Activated CD8-positive, alpha-beta T cell treated with anti-CD3 and anti-CD28 coated beads, Interleukin-2, amount 10 ng/mL, durations not matched to agents 7 days and 5 days (primary cell): ENCODE data around the gene GABBR2. TPM values are rescaled to one million over a fixed set of nuclear protein-coding genes. Genes with fewer than 3 reads are reported as not detected.

Experiments used
- ATAC-seq: fragments of 150-1000 bp; cut with Tn5 transposase; one replicate; pipeline ENCODE4 v1.10.0; 2021; ENCODE audit warnings: moderate library complexity
- CTCF ChIA-PET: fragments of 350-600 bp; sonication (Branson Sonifier 250); formaldehyde crosslinking; loops from one replicate; lab custom pipeline; 2021; ENCODE audit warnings: antibody characterized with exemption; lab: Charles Lee
- POLR2A ChIA-PET: fragments of 350-600 bp; sonication (Branson Sonifier 250); formaldehyde crosslinking; loops from one replicate; lab custom pipeline; 2021; ENCODE audit warnings: antibody characterized with exemption; lab: Charles Lee
- DNase-seq: peaks from one replicate; pipeline ENCODE4 v3.0.0-alpha.2; 2020
- H3K27ac Mint-ChIP-seq: one replicate; pipeline ENCODE4 v1.8.0; 2021; ENCODE audit warnings: mild to moderate bottlenecking, mixed read lengths
- H3K27me3 Mint-ChIP-seq: one replicate; pipeline ENCODE4 v1.8.0; 2021; ENCODE audit warnings: low read depth, mixed read lengths
- H3K36me3 Mint-ChIP-seq: one replicate; pipeline ENCODE4 v1.8.0; 2021; ENCODE audit warnings: low read depth, mixed read lengths
- H3K4me1 Mint-ChIP-seq: one replicate; pipeline ENCODE4 v1.8.0; 2021; ENCODE audit warnings: low read depth, mixed read lengths
- H3K4me3 Mint-ChIP-seq: one replicate; pipeline ENCODE4 v1.8.0; 2021; ENCODE audit warnings: mild to moderate bottlenecking, mixed read lengths
- H3K9me3 Mint-ChIP-seq: one replicate; pipeline ENCODE4 v1.8.0; 2022; ENCODE audit warnings: mixed read lengths; ENCODE audit not compliant: insufficient read depth
- total RNA-seq, 2 experiments: library from RNA; stranded (reverse); gene quantifications; one replicate each; pipeline ENCODE4 v1.2.3, GENCODE V29; 2021

The GABBR2 gene
- total RNA-seq, 2 experiments from 2014 or later, result not detected

- no peak overlapping the region for H3K27ac Mint-ChIP-seq
- ATAC-seq, result no peak
Measured at GRCh38 chr9:98488571-98489312, 220.0 kb downstream of the GABBR2 start.

GRCh38 chr9:98485706-98486105, 223.0 kb downstream of the GABBR2 start:
- CTCF ChIA-PET, result interaction anchor here (1.3 kb wide), 1 partner anchor 290 kb away, joined by 5 read pairs; no protein-coding TSS in a partner anchor
- Mint-ChIP-seq H3K4me3 (no peak overlapping the region), H3K27me3 (peaks cover 6% of the 10 kb centered on the region), H3K9me3 (no peaks in the 10 kb centered on the region), H3K27ac (no peak overlapping the region), H3K36me3 (no peaks in the 10 kb centered on the region), H3K4me1 (no peaks in the 10 kb centered on the region)
- ATAC-seq (no peak), DNase-seq (no peak)
- POLR2A ChIA-PET, result interaction anchor here (0.6 kb wide), 1 partner anchor 306 kb away, joined by 3 read pairs; no protein-coding TSS in a partner anchor

More at GRCh38 chr9:98488571-98489312, 220.0 kb downstream of the GABBR2 start:
- Mint-ChIP-seq H3K27me3 (peaks cover 9% of the 10 kb centered on the region), H3K4me3 (no peak overlapping the region), H3K4me1 (no peaks in the 10 kb centered on the region), H3K36me3 (no peaks in the 10 kb centered on the region), H3K9me3 (no peaks in the 10 kb centered on the region)
- DNase-seq, result no peak
- ChIA-PET CTCF (no interaction called here), POLR2A (no interaction called here)

GRCh38 chr9:98484162-98484561, 224.6 kb downstream of the GABBR2 start:
- DNase-seq (no peak), ATAC-seq (no peak)
- H3K27ac Mint-ChIP-seq, result no peak overlapping the region
- H3K36me3 Mint-ChIP-seq, result no peaks in the 10 kb centered on the region
- H3K9me3 Mint-ChIP-seq, result no peaks in the 10 kb centered on the region
- H3K4me3 Mint-ChIP-seq, result no peak overlapping the region
- H3K27me3 Mint-ChIP-seq, result peaks cover 6% of the 10 kb centered on the region
- no peaks in the 10 kb centered on the region for H3K4me1 Mint-ChIP-seq
- ChIA-PET CTCF (no interaction called here), POLR2A (no interaction called here)

- H3K4me3 Mint-ChIP-seq, result no peak overlapping the region
- H3K4me1 Mint-ChIP-seq, result no peaks in the 10 kb centered on the region
- H3K27me3 Mint-ChIP-seq, result peaks cover 6% of the 10 kb centered on the region
- ChIA-PET POLR2A (no interaction called here), CTCF (interaction anchor here (0.8 kb wide), 1 partner anchor 118 kb away, joined by 3 read pairs; no protein-coding TSS in a partner anchor)
- no peaks in the 10 kb centered on the region for H3K9me3 Mint-ChIP-seq
- no peak overlapping the region for H3K27ac Mint-ChIP-seq
- H3K36me3 Mint-ChIP-seq, result no peaks in the 10 kb centered on the region
- ATAC-seq, result no peak
- no peak for DNase-seq
Measured at GRCh38 chr9:98482226-98482625, 226.5 kb downstream of the GABBR2 start.

- CTCF ChIA-PET, result interaction anchor here (0.8 kb wide), 1 partner anchor 118 kb away, joined by 3 read pairs; no protein-coding TSS in a partner anchor
- Mint-ChIP-seq H3K27ac (no peak overlapping the region), H3K4me1 (no peaks in the 10 kb centered on the region), H3K4me3 (no peak overlapping the region), H3K27me3 (peaks cover 10% of the 10 kb centered on the region), H3K36me3 (no peaks in the 10 kb centered on the region), H3K9me3 (no peaks in the 10 kb centered on the region)
- no peak for DNase-seq
- no peak for ATAC-seq
- POLR2A ChIA-PET, result no interaction called here
Measured at GRCh38 chr9:98481676-98482075, 227.1 kb downstream of the GABBR2 start.

- CTCF ChIA-PET, result no interaction called here
- H3K9me3 Mint-ChIP-seq, result no peaks in the 10 kb centered on the region
Measured at GRCh38 chr9:98479967-98480847, 228.5 kb downstream of the GABBR2 start.

GRCh38 chr9:98479449-98479848, 229.3 kb downstream of the GABBR2 start:
- POLR2A ChIA-PET, result no interaction called here
- H3K9me3 Mint-ChIP-seq, result no peaks in the 10 kb centered on the region
- H3K27ac Mint-ChIP-seq, result no peak overlapping the region
- no peak for DNase-seq
- ATAC-seq, result no peak
- H3K27me3 Mint-ChIP-seq, result peaks cover 12% of the 10 kb centered on the region
- H3K36me3 Mint-ChIP-seq, result no peaks in the 10 kb centered on the region
- no peak overlapping the region for H3K4me3 Mint-ChIP-seq
- CTCF ChIA-PET, result no interaction called here
- H3K4me1 Mint-ChIP-seq, result no peaks in the 10 kb centered on the region

More at GRCh38 chr9:98479967-98480847, 228.5 kb downstream of the GABBR2 start:
- ATAC-seq (no peak), DNase-seq (no peak)
- no peaks in the 10 kb centered on the region for H3K36me3 Mint-ChIP-seq
- H3K27ac Mint-ChIP-seq, result no peak overlapping the region
- no peak overlapping the region for H3K4me3 Mint-ChIP-seq
- no peaks in the 10 kb centered on the region for H3K4me1 Mint-ChIP-seq
- peaks cover 12% of the 10 kb centered on the region for H3K27me3 Mint-ChIP-seq
- POLR2A ChIA-PET, result no interaction called here

- H3K36me3 Mint-ChIP-seq, result no peaks in the 10 kb centered on the region
- no peak for DNase-seq
- peaks cover 9% of the 10 kb centered on the region for H3K27me3 Mint-ChIP-seq
- H3K27ac Mint-ChIP-seq, result no peak overlapping the region
- ChIA-PET POLR2A (no interaction called here), CTCF (no interaction called here)
- no peak overlapping the region for H3K4me3 Mint-ChIP-seq
- no peaks in the 10 kb centered on the region for H3K9me3 Mint-ChIP-seq
- no peak for ATAC-seq
- H3K4me1 Mint-ChIP-seq, result no peaks in the 10 kb centered on the region
Measured at GRCh38 chr9:98477884-98478283, 230.9 kb downstream of the GABBR2 start.

GRCh38 chr9:98472216-98472615, 236.5 kb downstream of the GABBR2 start:
- Mint-ChIP-seq H3K27ac (no peak overlapping the region), H3K27me3 (peaks cover 10% of the 10 kb centered on the region), H3K9me3 (no peaks in the 10 kb centered on the region), H3K4me1 (no peaks in the 10 kb centered on the region), H3K4me3 (no peak overlapping the region), H3K36me3 (no peaks in the 10 kb centered on the region)
- no peak for DNase-seq
- ATAC-seq, result no peak
- ChIA-PET POLR2A (no interaction called here), CTCF (no interaction called here)

GRCh38 chr9:98471185-98471584, 237.6 kb downstream of the GABBR2 start:
- Mint-ChIP-seq H3K27me3 (peaks cover 3% of the 10 kb centered on the region), H3K4me3 (no peak overlapping the region), H3K9me3 (no peaks in the 10 kb centered on the region), H3K27ac (no peak overlapping the region), H3K4me1 (no peaks in the 10 kb centered on the region), H3K36me3 (no peaks in the 10 kb centered on the region)
- ChIA-PET POLR2A (no interaction called here), CTCF (no interaction called here)
- DNase-seq (no peak), ATAC-seq (no peak)

GRCh38 chr9:98468567-98469239, 240.0 kb downstream of the GABBR2 start:
- H3K27ac Mint-ChIP-seq, result no peak overlapping the region
- POLR2A ChIA-PET, result no interaction called here
- H3K36me3 Mint-ChIP-seq, result no peaks in the 10 kb centered on the region
- CTCF ChIA-PET, result no interaction called here
- H3K4me3 Mint-ChIP-seq, result no peak overlapping the region
- no peak for ATAC-seq
- no peaks in the 10 kb centered on the region for H3K4me1 Mint-ChIP-seq
- H3K9me3 Mint-ChIP-seq, result no peaks in the 10 kb centered on the region
- peaks cover 3% of the 10 kb centered on the region for H3K27me3 Mint-ChIP-seq
- DNase-seq, result no peak
